GM03348 (cell line): ENCODE data around the gene TUBA1A.
"Not testable (repeated sequence)": the region's sequence is repeated elsewhere in the genome, so short reads cannot be mapped to it uniquely, and the experiment has no call there.

Experiments
- DNase-seq: peaks from one replicate; pipeline ENCODE4 v3.0.0; 2012; ENCODE audit warnings: low spot score

Gene TUBA1A

GRCh38 chr12:49146406-49146805 is 42.5 kb downstream of the TUBA1A start:
- DNase-seq: peak; percentile 27

DNA sequence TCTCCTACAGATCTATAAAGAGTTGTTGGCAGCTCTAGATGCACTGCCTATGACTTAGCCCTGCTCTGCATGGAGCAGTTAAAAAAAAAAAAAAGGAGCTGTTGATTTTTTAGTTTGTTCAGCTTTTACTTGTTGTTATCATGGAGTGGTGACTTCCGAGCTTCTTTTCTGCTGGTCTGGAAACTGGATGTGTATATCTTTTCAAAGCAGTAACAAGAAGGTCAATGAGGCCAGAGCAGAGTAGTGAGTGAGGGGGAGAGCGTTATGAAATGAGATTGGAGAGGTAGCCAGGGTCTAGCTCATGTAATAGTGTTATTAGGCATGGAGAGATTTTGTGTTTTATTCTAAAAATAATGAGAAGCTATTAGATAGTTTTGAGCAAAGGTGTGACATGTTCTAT is 44.5 kb downstream of the TUBA1A start:
- no peak for DNase-seq

DNA sequence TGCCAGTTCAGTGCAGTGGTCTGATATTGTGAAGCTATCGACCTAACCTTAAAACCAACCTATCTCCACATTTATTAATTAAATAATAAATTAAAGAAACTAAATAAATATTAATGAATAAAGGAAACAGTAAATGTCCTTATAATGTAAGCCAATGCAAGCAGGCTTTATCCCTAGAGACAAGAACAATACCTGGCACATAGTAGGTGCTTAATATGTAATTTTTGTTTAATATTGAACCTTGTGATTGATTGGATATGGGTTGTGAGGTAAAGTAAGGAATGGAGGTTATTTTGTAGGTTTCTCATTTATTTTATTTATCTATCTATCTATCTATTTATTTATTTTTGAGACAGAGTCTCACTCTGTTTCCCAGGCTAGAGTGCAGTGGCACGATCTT is 49.9 kb downstream of the TUBA1A start:
- no peak for DNase-seq

DNA sequence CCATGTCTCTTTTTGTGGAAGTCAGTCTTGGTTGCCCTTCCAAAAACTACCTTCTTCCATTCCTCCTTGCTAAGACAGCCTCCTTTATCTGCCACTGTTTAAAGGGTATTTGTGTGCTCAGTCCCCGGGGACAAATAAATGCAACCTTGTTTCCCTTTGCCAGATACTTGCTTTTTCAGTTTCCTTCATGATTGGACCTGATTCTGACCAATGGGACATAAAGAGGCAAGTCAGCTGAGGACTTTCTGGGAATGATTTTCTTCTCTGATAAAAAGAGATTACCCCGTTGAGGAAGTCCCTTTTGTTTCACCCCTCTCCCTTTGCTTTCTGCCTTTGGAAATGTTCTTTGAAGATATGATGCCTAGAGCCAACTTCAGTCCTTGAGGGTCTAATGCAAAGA is 50.3 kb downstream of the TUBA1A start:
- no peak for DNase-seq

DNA sequence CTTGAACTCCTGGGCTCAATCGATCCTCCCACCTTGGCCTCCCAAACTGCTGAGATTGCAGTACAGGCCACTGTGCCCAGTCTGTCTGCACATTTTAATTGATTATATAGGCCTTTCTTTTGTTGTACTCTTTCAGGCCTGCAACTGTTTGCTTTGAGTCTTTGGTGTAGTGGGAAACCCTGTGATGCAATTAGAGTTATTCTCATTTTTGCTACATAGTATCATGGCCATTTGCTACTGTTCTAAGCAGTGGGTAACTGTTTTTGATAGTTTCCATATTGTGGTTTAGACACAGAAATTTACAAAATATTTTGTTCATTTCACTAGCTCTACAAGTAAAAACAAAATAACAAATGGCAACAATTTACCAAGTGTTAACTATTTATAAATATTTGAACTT is 51.4 kb downstream of the TUBA1A start:
- no peak for DNase-seq

DNA sequence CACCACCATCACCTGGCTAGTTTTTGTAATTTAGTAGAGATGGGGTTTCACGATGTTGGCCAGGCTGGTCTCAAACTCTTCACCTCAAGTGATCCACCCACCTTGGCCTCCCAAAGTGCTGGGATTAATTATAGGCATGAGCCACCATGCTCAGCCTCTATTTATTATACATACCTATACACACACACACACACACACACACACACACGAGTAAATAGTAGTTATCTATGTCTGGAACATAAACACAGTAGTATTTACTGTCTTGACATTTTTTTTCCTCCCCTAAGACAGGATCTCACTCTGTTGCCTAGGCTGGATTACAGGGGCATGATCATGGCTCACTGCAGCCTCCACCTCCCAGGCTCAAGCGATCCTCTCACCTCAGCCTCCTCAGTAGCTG is 51.9 kb downstream of the TUBA1A start:
- not testable (repeated sequence) for DNase-seq
